GM11168 (cell line): ENCODE data around the gene SYT3.
"Not testable (repeated sequence)": the region's sequence is repeated elsewhere in the genome, so short reads cannot be mapped to it uniquely, and the experiment has no call there.

ENCODE experiments used
- in situ Hi-C: fragments of 300-500 bp; cut with MboI; formaldehyde crosslinking; loops from one replicate; pipeline ENCODE4 v1.12.0; 2022; ENCODE audit warnings: low sequenced_read_pairs; ENCODE audit not compliant: unreplicated experiment

Gene SYT3

DNA sequence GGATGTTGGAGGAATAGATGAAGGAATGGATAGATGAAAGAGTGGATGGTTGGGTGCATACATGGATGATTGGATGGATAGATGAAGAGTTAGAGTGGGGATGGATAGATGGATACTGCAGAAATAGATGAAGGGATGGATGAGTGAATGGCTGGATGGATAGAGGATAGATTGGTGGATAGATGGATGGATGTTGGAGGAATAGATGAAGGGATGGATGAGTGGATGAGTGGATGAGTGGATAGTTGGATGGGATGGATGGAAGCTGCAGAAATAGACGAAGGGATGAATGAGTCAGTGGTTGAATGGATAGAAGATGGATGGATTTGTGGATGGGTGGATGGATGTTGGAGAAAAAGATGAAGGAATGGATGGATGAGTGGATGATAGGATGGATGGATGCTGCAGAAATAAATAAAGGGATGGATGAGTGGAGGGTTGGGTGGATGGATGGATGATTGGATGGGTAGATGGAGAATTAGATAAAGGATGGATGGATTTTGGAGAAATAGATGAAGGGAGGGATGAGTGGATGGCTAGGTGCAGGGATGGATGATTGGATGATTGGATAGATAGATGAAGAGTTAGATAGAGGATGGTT, 4.7 kb upstream of the SYT3 start:
- in situ Hi-C loops: no loop called here

DNA sequence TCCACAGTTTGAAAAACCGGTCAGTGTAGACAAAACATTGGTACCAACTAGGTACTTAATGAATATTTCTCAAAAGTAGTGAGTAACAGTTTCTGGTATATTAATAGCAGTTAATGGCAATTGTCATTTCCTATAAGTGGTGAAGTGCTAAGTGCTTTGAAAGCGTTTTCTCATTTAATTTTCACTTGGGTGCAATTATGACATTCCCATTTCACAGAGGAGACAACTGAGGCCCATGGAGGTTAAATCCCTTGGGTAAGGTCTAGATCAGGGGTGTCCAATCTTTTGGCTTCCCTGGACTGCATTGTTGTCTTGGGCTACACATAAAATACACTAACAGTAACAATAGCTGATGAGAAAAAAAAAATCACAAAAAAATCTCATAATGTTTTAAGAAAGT, 687 bp upstream of the SYT3 start:
- in situ Hi-C loops: no loop called here

DNA sequence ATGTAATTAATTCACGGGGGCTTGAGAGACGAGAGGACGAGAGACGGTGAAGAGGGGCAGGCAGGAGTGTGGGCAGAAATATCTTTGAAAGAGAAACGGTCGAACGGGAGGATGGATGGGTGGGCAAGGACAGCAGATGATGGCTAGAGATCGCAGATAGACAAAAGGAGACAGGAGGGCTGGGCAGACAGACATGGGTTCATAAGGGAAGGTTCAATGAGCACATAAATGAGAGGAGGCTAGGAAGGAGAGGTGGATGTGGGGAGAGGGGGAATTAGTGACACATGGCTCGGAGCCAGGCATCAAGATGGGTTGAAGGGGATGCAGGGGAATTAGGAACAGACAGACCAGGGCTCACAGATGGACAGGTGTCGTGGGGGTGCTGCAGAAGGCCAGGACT, 1.1 kb downstream of the SYT3 start:
- in situ Hi-C loops: no loop called here

DNA sequence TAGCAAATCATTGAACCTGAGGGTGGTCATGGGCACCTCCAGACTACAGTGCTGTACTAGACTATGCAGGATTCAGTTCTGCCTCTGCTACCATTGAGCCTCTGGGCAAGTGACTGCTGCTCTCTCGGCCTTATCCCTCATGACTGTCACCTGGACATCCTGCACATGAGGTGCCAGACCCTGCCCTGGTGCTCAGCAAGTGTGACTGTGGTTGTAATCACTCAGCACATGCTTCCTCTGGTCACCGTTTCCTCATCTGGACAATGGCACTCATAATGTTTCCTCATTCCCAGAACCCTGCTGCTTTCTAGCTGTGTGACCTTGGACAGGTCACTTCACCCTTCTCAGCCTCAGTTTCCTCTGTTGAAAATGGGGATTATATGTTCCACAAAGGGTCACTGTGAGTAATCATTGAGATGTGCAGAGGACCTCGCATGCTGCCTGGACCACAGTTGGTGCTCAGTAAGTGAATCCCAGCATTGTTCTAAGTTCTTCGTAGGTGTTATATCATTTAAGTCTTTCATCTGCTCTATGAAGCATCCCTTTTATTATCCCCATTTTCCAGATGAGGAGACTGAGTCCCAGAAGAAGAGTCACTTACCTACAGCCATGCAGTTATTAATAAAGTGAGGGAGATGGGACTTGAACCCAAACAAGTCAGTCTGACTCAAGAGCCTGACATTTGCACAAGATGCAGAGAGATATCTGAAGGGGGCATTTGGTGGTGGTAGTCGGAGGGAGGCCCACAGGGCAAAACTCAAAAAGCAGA, 3.2 kb downstream of the SYT3 start:
- in situ Hi-C loops: no loop called here

DNA sequence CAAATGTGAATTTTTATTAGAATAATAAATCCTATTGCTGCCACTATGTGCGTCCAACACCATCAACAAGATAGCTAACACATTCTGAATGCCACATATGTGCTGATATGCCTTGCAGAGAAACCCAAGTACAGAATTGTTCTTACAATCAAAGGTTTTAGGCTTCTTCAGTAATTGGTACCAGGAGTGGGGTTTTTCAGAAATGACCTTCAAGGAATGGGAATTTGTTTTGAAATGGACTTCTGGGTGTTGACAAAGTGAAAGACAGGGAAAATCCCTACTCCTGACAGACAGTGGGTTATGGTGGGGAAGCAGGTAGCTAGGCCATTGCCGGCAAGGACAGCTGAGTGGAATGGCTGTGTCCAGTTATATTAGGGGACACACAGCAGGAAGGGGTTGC, 5.7 kb downstream of the SYT3 start:
- in situ Hi-C loops: no loop called here

DNA sequence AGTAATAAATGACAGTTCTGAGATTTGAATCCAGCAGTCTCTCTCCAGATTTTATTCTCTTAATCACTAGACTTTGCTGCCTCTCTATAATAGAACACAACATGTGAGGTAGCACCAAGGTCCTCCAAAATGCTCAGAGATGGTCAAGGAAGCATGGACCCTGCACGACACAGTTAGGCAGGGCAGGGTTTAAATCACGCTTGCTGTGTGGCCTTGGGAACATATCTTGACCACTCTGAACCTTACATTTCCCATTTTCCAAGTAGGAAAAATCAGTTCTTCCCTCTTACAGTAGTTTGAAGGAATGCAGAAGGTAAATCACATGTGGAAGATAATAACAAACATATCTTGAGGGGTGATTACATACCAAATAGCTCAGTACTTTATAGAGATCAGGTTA, 6.3 kb downstream of the SYT3 start:
- in situ Hi-C loops: no loop called here

DNA sequence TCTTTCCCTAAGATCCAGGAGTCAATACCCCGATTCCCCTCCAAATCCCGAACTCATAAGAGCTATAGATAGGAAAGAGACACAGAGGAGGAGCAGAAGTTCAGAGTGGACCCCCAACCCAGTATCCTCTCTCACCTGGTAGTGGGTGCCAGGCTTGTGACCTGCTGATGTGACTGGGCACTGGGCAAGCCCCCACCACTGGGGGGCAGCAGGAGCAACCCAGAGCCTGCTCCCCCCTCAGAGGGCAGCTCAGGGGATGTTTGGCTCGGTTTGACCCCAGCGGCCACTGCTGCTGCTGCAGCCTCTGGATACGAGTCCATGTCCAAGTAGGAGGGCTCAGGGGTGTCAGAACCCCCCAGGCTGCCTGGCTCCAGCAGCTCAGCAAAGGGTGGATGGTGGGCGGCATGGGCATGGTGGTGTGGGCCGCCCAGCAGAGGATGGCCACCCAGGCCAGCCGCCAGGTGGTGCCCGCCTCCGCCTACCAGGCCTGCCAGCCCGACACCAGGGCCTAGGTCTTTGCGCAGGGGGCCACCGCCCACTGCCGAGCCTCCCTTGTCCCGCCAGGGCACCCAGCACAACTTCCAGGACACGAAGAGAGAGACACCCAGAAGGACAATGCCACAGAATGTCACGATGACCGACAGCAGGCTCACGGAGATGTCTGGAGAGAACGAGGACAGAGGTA, 7.4 kb downstream of the SYT3 start:
- in situ Hi-C loops: no loop called here

DNA sequence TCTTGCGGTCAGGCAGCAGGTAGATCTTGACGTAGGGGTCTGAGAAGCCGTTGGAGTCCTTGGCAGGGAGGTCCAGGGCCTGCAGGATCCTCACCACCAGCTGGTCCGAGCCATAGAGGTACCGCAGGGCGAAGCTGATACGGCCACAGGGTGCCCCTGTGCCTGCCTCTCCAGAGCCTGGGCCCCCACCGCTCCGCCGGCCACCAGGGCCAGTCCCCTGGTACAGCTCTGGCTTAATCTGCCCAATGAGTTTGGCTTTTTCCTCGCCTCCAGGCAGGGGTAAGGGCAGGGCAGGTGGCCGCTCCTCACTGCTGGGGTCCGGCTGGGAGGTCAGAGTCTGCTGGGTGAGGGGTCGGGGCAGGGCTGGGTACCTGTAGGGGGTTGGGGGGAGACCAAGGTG, 9.9 kb downstream of the SYT3 start:
- in situ Hi-C loops: no loop called here

DNA sequence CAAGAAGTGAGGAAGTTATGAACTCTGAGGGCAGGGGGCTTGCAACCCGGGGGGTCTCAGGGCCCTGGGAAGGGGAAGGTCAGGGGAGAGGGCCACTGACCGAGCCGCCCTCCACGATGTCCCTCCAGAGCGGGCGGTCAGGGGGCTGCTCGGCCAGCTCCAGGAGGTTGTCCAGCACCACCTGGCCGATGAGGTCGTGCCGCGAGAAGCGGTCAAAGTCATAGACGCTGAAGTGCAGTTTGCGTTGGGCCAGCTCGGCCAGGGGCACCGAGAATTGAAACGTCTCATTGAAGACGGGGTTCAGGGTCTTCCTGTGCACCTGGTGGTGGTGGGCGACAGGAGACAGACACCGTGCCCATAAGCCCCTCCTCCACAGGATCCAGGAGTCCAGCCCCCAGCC, 10.5 kb downstream of the SYT3 start:
- in situ Hi-C loops: no loop called here

DNA sequence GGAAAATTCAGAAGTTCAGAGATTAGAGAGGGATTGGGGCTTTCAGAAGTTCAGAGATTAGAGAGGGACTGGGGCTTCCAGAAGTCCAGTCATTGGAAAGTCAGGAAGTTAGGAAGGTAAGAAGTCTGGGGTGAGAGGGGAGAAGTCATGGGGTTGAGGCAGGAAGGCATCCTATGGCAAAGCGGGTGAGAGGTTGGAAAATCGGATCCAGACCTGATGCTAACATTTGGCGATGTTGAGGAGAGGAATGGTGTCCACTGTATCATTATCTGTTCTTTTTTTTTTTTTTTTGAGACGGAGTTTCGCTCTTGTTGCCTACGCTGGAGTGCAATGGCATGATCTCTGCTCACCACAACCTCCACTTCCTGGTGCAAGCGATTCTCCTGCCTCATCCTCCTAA, 11.1 kb downstream of the SYT3 start:
- in situ Hi-C loops: no loop called here

DNA sequence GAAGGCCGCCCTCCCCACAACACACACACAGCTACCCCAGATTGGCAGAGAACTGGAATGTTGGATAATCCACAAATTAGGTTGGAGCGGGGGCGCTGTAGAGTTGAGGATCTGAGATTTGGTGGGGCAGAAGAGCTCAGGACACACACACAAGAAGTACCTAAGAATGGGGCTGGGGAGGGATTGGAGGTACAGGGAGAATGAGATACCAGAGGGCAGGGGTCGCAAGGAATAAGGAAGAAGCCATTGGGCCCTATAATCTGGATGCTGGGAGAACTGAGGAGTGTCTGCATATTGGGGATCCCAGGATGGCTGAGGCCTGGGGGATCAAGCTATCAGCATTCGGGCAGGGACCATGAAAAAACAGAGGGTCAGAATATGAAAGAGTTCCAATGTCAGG, 11.5 kb downstream of the SYT3 start:
- in situ Hi-C loops: no loop called here

DNA sequence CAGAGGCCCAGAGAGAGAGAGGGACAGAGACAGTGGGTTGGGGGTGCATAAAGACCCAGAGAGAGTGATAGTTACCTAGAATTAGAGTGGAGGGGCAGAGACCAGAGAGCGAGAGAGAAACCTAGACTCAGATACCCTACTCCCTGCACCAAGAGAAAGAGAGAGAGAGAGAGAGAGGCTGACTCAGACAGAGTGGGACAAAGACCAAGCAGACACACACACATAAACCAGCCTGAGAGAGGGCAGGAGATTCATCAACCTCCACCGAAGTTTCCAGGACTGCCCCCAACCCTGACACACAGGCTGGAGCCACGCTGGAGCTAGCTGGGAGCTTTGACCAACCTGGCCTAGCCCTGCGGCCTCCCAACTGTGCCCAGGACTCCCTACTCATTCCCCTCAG, 12.9 kb downstream of the SYT3 start:
- in situ Hi-C loops: no loop called here

DNA sequence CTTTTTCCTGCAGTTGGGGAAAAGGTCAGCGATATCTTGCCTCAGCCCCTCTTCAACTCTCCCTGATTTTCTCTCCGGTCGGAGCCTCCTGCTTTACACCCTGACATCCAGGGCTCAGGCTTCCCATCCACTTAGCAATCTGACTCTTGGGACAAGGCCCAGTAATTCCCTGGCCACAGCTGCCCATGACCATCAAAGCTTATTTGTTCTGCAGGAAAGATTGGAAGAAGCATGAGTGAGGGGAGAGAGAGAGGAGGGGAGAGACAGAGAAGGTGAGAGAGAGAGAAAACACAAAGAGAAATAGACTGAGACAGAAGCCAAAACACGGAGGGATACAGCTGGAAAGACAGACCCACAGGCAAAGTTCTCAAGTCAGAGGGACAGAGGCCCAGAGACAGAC, 13.7 kb downstream of the SYT3 start:
- in situ Hi-C loops: no loop called here

DNA sequence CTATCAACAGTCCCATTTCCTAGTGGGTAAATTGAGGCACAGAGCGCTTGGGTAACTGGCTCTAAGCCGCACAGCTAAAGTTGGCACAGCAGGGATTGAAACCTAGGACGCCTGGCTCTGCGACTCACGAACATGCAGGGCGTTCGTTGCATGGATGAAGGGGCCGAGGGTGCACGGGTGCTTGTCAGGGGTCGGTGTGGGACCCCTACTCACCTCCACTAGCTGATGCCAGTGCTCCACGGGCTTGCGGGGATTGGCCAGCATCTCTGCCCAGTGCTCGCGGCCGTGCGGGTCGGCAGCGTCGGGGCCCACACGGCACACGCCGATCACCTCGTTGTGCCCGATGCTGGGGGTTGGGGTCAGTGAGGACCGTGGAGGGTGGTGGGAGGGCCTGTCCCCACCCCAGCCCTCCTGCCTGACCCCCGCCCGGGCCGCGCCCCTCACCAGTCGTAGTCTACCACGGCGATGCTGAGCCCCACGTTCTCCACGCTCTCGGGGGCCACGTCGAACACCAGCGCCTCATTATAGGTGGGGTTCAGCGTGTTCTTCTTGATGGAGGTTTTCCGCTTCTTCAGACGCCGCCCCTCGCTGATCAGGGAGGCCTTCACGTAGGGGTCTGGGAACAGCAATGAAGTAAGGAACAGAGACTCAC, 14.6 kb downstream of the SYT3 start:
- in situ Hi-C loops: no loop called here

DNA sequence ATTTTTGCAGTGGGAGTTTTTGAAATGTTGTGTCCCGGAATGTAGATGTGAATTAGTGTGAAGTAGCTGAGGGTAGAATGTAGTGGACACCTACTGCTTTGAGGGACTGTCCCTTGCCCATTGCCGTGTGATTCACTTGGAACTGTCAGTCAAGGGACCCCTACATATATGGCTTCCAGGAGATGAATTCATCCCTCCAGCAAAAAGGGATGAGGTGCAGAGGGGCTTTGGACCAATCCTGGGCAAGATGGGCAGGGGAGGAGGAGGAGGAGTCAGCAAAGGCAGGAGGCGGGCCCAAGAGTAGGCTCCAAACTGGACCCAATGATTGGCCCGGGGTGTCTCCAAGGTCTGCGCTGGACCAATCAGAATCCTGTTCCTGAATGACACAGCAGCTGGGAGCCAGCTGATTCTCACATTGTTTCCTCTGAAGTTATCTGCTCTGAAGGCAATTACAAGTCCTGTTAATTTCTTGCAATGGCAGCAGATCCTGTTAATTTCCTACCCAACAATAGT, 19.2 kb downstream of the SYT3 start:
- in situ Hi-C loops: not testable (repeated sequence)

DNA sequence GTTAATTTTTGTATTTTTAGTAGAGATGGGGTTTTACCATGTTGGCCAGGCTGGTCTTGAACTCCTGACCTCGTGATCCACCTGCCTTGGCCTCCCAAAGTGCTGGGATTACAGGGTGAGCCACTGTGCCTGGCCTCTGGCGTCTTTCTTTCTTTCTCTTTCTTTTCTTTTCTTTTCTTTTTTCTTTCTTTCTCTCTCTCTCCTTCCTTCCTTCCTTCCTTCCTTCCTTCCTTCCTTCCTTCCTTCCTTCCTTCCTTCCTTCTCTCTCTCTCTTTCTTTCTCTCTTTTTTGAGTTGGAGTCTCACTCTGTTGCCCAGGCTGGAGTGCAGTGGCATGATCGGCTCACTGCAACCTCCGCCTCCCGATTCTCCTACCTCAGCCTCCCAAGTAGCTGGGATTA, 20.5 kb downstream of the SYT3 start:
- in situ Hi-C loops: loop anchor here (10.0 kb wide), 1 partner anchor 534 kb away; no protein-coding TSS in a partner anchor

DNA sequence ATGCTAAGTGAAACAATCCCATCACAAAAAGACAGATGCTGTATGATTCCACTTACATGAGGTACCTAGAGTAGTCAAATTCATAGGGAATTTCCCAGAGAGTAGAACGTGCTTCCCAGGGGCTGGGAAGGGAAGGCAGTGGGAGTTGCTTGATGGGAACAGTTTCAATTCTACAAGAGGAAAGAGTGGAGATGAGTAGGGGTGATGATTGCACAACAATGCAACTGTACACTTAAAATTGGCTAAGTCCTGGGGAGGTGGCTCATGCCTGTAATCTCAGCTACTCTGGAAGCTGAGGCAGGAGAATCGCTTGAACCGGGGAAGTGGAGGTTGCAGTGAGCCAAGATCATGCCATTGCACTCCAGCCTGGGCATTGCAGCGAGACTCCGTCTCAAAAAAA, 21.3 kb downstream of the SYT3 start:
- in situ Hi-C loops: loop anchor here (10.0 kb wide), 1 partner anchor 534 kb away; no protein-coding TSS in a partner anchor

DNA sequence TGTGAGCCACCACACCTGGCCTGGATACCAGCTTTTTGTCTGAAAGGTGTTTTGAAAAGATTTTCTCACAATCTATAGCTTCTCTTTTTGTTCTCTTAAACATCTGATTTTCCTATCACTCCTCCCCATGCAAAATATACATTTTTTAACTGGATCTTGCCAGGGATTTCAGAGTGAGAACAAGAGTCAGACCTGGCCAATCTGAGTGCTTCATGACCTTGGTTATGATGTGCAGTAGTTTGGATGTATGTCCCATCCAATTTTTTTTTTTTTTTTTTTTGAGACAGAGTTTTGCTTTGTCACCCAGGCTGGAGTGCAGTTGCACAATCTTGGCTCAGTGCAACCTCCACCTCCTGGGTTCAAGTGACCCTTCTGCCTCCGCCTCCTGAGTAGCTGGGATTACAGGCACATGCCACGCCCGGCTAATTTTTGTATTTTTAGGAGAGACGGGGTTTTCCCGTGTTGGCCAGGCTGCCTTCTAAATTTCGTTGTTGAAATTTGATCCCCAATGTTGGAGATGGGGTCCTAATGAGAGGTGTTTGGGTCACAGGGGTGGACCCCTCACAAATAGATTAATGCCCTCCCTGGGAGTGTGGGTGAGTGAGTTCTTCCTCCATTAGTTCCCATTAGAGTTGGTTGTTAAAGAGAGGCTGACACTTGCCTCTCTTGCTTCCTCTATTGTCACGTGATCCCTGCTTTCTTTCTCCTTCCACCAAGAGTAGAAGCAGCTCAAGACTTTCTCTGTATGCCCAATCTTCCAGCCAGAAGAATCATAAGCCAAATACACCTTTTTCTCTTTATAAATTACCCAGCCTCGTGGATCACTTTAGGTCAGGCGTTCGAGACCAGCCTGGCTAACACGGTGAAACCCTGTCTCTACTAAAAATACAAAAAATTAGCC, 26.9 kb downstream of the SYT3 start:
- in situ Hi-C loops: loop anchor here (10.0 kb wide), 1 partner anchor 528 kb away; no protein-coding TSS in a partner anchor

DNA sequence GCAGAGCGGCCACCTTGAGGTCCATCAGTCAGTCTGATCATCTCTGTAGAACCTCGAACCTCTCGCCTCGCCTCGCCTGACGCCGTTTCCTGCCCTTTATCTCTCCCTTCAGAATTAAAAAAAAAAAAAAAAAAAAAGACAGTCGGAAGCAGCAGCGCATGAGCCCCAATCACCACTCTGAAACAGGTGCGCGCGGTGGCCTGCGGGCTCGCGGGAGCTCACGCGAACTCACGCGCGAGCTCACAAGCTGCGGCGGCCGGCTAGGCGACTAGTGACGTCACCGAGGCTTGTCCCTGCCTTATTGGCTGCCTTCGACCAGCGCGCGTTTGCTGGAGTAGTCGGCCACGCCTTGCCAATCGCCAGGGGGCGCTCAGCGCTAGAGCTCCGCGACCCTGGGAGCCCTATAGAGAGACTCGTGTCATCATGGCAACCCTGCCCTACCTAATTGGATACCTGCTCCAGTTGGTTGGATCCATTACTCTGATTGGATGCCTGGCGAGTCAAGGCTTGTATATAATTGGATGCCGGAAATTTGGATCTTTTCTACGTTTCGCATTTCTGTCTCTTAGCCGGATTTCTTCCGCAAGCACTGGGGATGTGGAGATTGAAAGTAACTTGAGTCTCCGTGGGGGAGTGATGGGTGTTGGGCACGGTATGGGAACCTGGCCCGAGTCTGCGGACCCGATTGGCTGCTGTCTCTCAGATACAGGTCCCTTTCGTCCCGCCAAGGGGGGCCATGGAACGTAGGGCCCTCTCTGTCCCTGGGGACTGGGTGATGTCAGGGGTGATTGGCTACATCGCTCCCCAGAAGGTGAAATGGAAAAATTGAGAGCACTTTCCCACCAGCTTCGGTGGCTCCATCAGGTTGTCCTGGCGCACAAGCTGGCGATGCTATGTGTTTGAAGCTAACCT, 31.6 kb downstream of the SYT3 start:
- in situ Hi-C loops: no loop called here
